ENCODE results near the gene FSHR.

The FSHR gene

GRCh38 chr2:48914477-48915089, 239.7 kb downstream of the FSHR start:
- no peak overlapping the region for H2AFZ ChIP-seq (ENCODE audit: low read length)
- no peaks in the 10 kb centered on the region for H3K79me2 ChIP-seq (ENCODE audit: insufficient read depth, low read length)
- no peaks in the 10 kb centered on the region for H3K36me3 ChIP-seq (ENCODE audit: insufficient read depth, low read length)
- H3K9ac ChIP-seq (ENCODE audit: low read length): no peak overlapping the region
- H3F3A ChIP-seq (ENCODE audit: insufficient read depth, low read length): no peaks in the 10 kb centered on the region
- H4K20me1 ChIP-seq (ENCODE audit: insufficient read depth, low read length): no peaks in the 10 kb centered on the region
- H3K4me2 ChIP-seq (ENCODE audit: low read length): no peak overlapping the region
- TF ChIP-seq CTCF (IDR thresholded peaks at IDR 0.05; ENCODE audit: low read length) (no peak), EZH2 (IDR thresholded peaks at IDR 0.05; ENCODE audit: borderline replicate concordance, low read length) (no peak)
- H3K9me2 ChIP-seq (ENCODE audit: low read depth, low read length): no peaks in the 10 kb centered on the region
- H3K9me3 ChIP-seq (ENCODE audit: low read length): no peaks in the 10 kb centered on the region
- no peak overlapping the region for H3K4me3 ChIP-seq (ENCODE audit: low read depth, low read length, poor library complexity, severe bottlenecking)
- no peaks in the 10 kb centered on the region for H3K27me3 ChIP-seq (ENCODE audit: insufficient read depth, low read length)
- no peaks in the 10 kb centered on the region for H3K4me1 ChIP-seq (ENCODE audit: insufficient read depth, low read length, severe bottlenecking)
- no peak overlapping the region for H3K27ac ChIP-seq (ENCODE audit: low read depth, low read length, poor library complexity, severe bottlenecking)
